A673 (cell line): ENCODE measurements around the gene RLBP1. TPM values are rescaled to one million over a fixed set of nuclear protein-coding genes. Genes with fewer than 3 reads are reported as not detected.

ENCODE experiments used
- BruUV-seq: library from RNA; stranded (reverse); fragments of 400-500 nt; replicated peaks from 2 replicates; lab custom pipeline; 2021; lab: Mats Ljungman, UMichigan
- CTCF ChIA-PET: fragments of 300-600 bp; sonication (Branson Sonifier 250); formaldehyde crosslinking; loops from one replicate; lab custom pipeline; 2022; ENCODE audit warnings: antibody characterized with exemption; lab: Charles Lee
- POLR2A ChIA-PET: fragments of 300-600 bp; sonication (Branson Sonifier 250); formaldehyde crosslinking; loops from one replicate; lab custom pipeline; 2022; ENCODE audit warnings: antibody characterized with exemption; ENCODE audit not compliant: low non-redundant PET; lab: Charles Lee
- DNase-seq: peaks from one replicate; pipeline ENCODE4 v3.0.0-alpha.2; 2015; ENCODE audit warnings: low spot score
- H3K27ac ChIP-seq: fragments of 200-600 bp; sonication (generic); 2 replicates; pipeline ENCODE4 v1.5.1; 2016; ENCODE audit warnings: mixed run types, low read depth, mild to moderate bottlenecking, mixed read lengths, antibody characterized with exemption, low read length; ENCODE audit not compliant: poor library complexity, severe bottlenecking
- H3K27me3 ChIP-seq: fragments of 200-600 bp; sonication (generic); replicated peaks from 2 replicates; pipeline ENCODE4 v1.6.1; 2017; ENCODE audit warnings: mixed run types, low read depth, mild to moderate bottlenecking, mixed read lengths, antibody characterized with exemption, low read length; ENCODE audit not compliant: insufficient read depth, poor library complexity
- H3K36me3 ChIP-seq: fragments of 200-600 bp; sonication (generic); 2 replicates; pipeline ENCODE4 v1.6.1; 2016; ENCODE audit warnings: mixed run types, mild to moderate bottlenecking, mixed read lengths, antibody characterized with exemption, low read length; ENCODE audit not compliant: insufficient read depth, poor library complexity, severe bottlenecking
- H3K4me1 ChIP-seq: fragments of 200-600 bp; sonication (generic); 2 replicates; pipeline ENCODE4 v1.6.1; 2017; ENCODE audit warnings: mixed run types, mild to moderate bottlenecking, mixed read lengths, antibody characterized with exemption, low read length; ENCODE audit not compliant: insufficient read depth, poor library complexity, severe bottlenecking
- H3K4me3 ChIP-seq: fragments of 200-600 bp; sonication (generic); 2 replicates; pipeline ENCODE4 v1.5.1; 2016; ENCODE audit warnings: low read depth, mixed run types, mild to moderate bottlenecking, mixed read lengths, low read length; ENCODE audit not compliant: poor library complexity, severe bottlenecking
- H3K9me3 ChIP-seq: fragments of 200-600 bp; sonication (generic); 2 replicates; pipeline ENCODE4 v1.6.1; 2016; ENCODE audit warnings: mixed run types, low read depth, mild to moderate bottlenecking, mixed read lengths, antibody characterized with exemption, low read length; ENCODE audit not compliant: poor library complexity, severe bottlenecking
- CTCF ChIP-seq: fragments of 300-800, 200-600 bp; sonication (generic); conservative IDR thresholded peaks from 2 replicates; pipeline ENCODE4 v1.5.1; 2017; ENCODE audit warnings: low read depth, mild to moderate bottlenecking, antibody characterized with exemption, low read length, moderate library complexity, mixed read lengths
- EZH2 ChIP-seq: fragments of 200-600 bp; sonication (generic); IDR thresholded peaks from 2 replicates; pipeline ENCODE4 v1.6.1; 2017; ENCODE audit warnings: borderline replicate concordance, low read depth, mild to moderate bottlenecking, mixed read lengths, antibody characterized with exemption, low read length; ENCODE audit not compliant: poor library complexity, severe bottlenecking
- intact Hi-C: fragments of 100-400 bp; cut with micrococcal nuclease; formaldehyde crosslinking; loops from one replicate; pipeline ENCODE4 v1.10.0; 2022; ENCODE audit not compliant: unreplicated experiment
- total RNA-seq: library from RNA; stranded (reverse); gene quantifications from 2 replicates; pipeline ENCODE4 v1.2.3, GENCODE V29; 2021

Gene RLBP1
- total RNA-seq, 1 experiment from 2014 or later, result not detected

- intact Hi-C loops, result no loop called here
- Histone ChIP-seq H3K4me1 (no peaks in the 10 kb centered on the region), H3K27ac (no peak overlapping the region), H3K27me3 (no peaks in the 10 kb centered on the region), H3K9me3 (no peaks in the 10 kb centered on the region), H3K4me3 (no peak overlapping the region), H3K36me3 (no peaks in the 10 kb centered on the region)
- no peak for DNase-seq
- CTCF ChIA-PET, result no interaction called here
- POLR2A ChIA-PET, result no interaction called here
- no TSS peak for BruUV-seq
- TF ChIP-seq CTCF (no peak), EZH2 (no peak)
Measured at GRCh38 chr15:89198934-89199333, 22.4 kb downstream of the RLBP1 start.

DNA sequence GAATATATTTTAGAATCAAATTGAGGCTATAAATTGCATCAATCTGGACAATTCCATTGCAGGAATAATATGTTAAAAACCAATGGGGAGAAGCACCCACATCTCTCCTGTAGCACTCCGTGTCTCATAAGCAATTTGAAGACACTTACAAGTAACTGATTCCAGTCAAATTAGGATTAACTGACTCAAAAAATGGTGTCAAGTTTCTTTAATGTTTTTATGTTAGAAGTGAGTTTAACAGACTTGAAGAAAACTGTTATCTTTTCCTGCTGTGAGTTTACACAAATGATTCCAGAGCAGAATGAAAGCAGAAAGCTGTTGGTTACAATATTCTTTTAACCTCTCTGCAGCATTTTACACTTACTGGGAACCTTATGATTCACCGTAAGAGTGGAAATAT, 23.2 kb downstream of the RLBP1 start:
- TF ChIP-seq EZH2, result no peak
- no peak for TF ChIP-seq CTCF
- H3K4me3 ChIP-seq, result no peak overlapping the region
- DNase-seq, result no peak
- no peaks in the 10 kb centered on the region for H3K9me3 ChIP-seq
- POLR2A ChIA-PET, result interaction anchor here (0.6 kb wide), 1 partner anchor 138 kb away, joined by 3 read pairs; no protein-coding TSS in a partner anchor
- CTCF ChIA-PET, result no interaction called here
- no peaks in the 10 kb centered on the region for H3K36me3 ChIP-seq
- no peaks in the 10 kb centered on the region for H3K27me3 ChIP-seq
- H3K4me1 ChIP-seq, result no peaks in the 10 kb centered on the region
- BruUV-seq, result no TSS peak
- no peak overlapping the region for H3K27ac ChIP-seq
- intact Hi-C loops, result no loop called here

GRCh38 chr15:89197503-89197971, 23.8 kb downstream of the RLBP1 start:
- intact Hi-C loops, result no loop called here
- TF ChIP-seq EZH2 (no peak), CTCF (no peak)
- no peaks in the 10 kb centered on the region for H3K27me3 ChIP-seq
- no peaks in the 10 kb centered on the region for H3K4me1 ChIP-seq
- DNase-seq, result no peak
- ChIA-PET CTCF (interaction anchor here (0.5 kb wide), 1 partner anchor 102 kb away, joined by 7 read pairs; no protein-coding TSS in a partner anchor), POLR2A (interaction anchor here (0.6 kb wide), 1 partner anchor 138 kb away, joined by 3 read pairs; no protein-coding TSS in a partner anchor)
- H3K9me3 ChIP-seq, result no peaks in the 10 kb centered on the region
- no TSS peak for BruUV-seq
- no peak overlapping the region for H3K27ac ChIP-seq
- H3K4me3 ChIP-seq, result no peak overlapping the region
- no peaks in the 10 kb centered on the region for H3K36me3 ChIP-seq
